GM12875 (cell line): ENCODE results near the gene WWTR1.

Experiments used
- H3K4me3 ChIP-seq: one replicate; pipeline ENCODE4 v1.5.1; 2011; ENCODE audit warnings: low read depth, low read length, control low read depth
- TF ChIP-seq, protein P1 (sequence below): IDR thresholded peaks from 2 replicates; pipeline ENCODE4 v1.5.1; 2011; ENCODE audit warnings: low read depth, mild to moderate bottlenecking, control low read depth, inconsistent platforms, low read length, moderate library complexity, borderline replicate concordance; ENCODE audit not compliant: insufficient read depth

Gene WWTR1

DNA sequence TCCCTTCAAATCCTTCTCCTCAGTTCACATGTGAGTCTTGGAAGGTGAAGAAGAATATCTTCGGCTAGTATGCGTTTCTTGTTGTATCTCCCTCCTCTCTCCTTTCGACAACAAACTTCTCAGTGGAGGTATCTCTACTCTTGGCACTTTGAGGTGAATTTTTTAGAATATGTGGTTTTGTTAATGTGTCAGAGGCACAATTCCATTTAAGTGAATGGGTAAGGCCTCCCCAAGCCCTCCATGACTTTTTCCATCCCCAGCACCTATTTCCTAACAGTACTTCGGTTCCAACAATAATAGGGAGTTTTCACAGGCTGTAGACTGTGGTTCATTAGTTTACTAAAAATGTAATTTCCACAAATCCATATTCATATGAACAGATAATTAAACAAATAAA is 109.2 kb downstream of the WWTR1 start:
- TF ChIP-seq, protein P1, sequence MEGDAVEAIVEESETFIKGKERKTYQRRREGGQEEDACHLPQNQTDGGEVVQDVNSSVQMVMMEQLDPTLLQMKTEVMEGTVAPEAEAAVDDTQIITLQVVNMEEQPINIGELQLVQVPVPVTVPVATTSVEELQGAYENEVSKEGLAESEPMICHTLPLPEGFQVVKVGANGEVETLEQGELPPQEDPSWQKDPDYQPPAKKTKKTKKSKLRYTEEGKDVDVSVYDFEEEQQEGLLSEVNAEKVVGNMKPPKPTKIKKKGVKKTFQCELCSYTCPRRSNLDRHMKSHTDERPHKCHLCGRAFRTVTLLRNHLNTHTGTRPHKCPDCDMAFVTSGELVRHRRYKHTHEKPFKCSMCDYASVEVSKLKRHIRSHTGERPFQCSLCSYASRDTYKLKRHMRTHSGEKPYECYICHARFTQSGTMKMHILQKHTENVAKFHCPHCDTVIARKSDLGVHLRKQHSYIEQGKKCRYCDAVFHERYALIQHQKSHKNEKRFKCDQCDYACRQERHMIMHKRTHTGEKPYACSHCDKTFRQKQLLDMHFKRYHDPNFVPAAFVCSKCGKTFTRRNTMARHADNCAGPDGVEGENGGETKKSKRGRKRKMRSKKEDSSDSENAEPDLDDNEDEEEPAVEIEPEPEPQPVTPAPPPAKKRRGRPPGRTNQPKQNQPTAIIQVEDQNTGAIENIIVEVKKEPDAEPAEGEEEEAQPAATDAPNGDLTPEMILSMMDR, result no peak
- H3K4me3 ChIP-seq, result no peak overlapping the region

- TF ChIP-seq, protein P1, result no peak
- no peak overlapping the region for H3K4me3 ChIP-seq
Measured at GRCh38 chr3:149547954-149548668, 109.7 kb downstream of the WWTR1 start.

- TF ChIP-seq, protein P1, result no peak
- H3K4me3 ChIP-seq, result no peak overlapping the region
Measured at GRCh38 chr3:149547413-149547812, 110.4 kb downstream of the WWTR1 start.

DNA sequence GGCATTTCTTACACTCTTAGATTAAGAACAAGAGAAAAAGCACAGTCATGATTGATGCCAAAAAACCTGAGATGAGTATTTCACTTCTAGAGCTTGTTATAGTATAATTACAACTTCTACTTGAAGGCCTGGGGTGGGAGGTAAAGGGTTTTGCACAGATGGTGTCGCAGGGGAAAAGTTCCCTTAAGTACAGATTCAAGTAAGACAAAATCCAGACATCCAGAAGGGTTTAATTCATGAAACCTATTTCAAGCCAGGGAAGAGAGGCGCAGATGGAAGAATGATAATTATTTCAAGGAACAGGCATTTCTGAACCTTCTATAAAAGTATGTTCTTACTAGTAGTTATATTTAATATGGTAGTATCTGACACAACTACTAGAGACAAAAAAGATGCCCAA is 112.8 kb downstream of the WWTR1 start:
- TF ChIP-seq, protein P1, result no peak
- H3K4me3 ChIP-seq, result no peak overlapping the region

- TF ChIP-seq, protein P1, result no peak
- no peak overlapping the region for H3K4me3 ChIP-seq
Measured at GRCh38 chr3:149542375-149543312, 115.2 kb downstream of the WWTR1 start.

DNA sequence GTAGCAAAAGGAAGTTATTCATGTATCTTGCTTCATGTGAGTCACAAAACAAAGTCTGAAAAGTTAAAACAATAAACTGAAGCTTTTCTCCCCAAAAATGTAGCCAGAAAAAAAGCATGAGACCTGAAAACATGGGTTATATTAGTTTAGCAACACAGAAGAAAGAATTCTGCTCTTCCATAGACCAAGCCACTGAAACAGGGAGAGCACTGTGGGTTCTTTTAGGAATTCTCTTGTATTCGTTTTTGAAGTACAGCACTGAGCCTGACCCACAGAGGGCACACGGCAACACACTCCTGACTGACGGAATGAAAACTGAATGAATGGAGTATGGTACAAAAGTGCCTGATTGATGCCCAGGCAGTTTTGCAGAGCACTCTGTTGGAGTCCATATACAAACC is 116.7 kb downstream of the WWTR1 start:
- TF ChIP-seq, protein P1, result no peak

GRCh38 chr3:149538371-149538770 is 119.5 kb downstream of the WWTR1 start:
- TF ChIP-seq, protein P1, result no peak
- H3K4me3 ChIP-seq, result no peak overlapping the region

More for the DNA sequence above, 116.7 kb downstream of the WWTR1 start:
- H3K4me3 ChIP-seq, result no peak overlapping the region
